WERI-Rb-1 (cell line): ENCODE results near the gene ANHX.

Source experiments
- DNase-seq: peaks from one replicate; pipeline ENCODE4 v3.0.0-alpha.2; 2020
- H3K27ac ChIP-seq: fragments of 250-450 bp; sonication (Bioruptor Pico); 2 replicates; pipeline ENCODE4 v1.5.1; 2020; ENCODE audit warnings: mild to moderate bottlenecking, moderate library complexity
- H3K27me3 ChIP-seq: fragments of 250-450 bp; sonication (Bioruptor Pico); 2 replicates; pipeline ENCODE4 v1.5.1; 2021; ENCODE audit warnings: mild to moderate bottlenecking, low read depth, moderate library complexity; ENCODE audit not compliant: insufficient read depth, severe bottlenecking
- H3K36me3 ChIP-seq: fragments of 250-450 bp; sonication (Bioruptor Pico); 2 replicates; pipeline ENCODE4 v1.5.1; 2020; ENCODE audit warnings: mild to moderate bottlenecking, moderate library complexity
- H3K4me3 ChIP-seq: 2 replicates; pipeline ENCODE4 v1.5.1; 2011; ENCODE audit warnings: low read depth, mild to moderate bottlenecking, control low read depth, low read length
- H3K9me3 ChIP-seq: fragments of 250-450 bp; sonication (Bioruptor Pico); 2 replicates; pipeline ENCODE4 v1.5.1; 2021; ENCODE audit warnings: mild to moderate bottlenecking, moderate library complexity; ENCODE audit not compliant: severe bottlenecking
- TF ChIP-seq, protein P1 (sequence below): IDR thresholded peaks from 2 replicates; pipeline ENCODE4 v1.5.1; 2011; ENCODE audit warnings: low read depth, mild to moderate bottlenecking, control low read depth, inconsistent platforms, low read length

The ANHX gene

DNA sequence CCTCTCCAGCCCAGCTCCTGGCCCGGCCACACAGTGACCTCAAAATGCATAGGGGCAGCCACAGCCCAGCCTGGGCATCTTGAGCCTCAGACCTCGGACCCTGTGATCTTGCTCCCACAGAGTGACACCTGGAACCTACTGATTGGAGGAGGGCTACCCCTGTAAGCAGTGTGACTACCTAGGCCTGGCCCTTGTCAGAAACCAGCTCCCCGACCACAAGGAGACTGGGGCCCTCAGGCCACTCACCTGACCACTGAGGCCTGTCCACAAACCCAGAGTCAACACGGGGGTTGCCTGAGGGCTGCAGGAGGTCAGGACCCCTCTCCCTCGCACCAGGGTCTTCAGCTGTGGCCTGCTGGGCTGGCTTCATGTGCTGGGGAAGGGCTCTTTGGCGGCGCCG lies 9.0 kb downstream of the ANHX start:
- Histone ChIP-seq H3K27ac (no peak overlapping the region), H3K36me3 (no peaks in the 10 kb centered on the region), H3K27me3 (peaks cover 38% of the 10 kb centered on the region), H3K4me3 (no peak overlapping the region), H3K9me3 (peaks cover 50% of the 10 kb centered on the region)
- TF ChIP-seq, protein P1, sequence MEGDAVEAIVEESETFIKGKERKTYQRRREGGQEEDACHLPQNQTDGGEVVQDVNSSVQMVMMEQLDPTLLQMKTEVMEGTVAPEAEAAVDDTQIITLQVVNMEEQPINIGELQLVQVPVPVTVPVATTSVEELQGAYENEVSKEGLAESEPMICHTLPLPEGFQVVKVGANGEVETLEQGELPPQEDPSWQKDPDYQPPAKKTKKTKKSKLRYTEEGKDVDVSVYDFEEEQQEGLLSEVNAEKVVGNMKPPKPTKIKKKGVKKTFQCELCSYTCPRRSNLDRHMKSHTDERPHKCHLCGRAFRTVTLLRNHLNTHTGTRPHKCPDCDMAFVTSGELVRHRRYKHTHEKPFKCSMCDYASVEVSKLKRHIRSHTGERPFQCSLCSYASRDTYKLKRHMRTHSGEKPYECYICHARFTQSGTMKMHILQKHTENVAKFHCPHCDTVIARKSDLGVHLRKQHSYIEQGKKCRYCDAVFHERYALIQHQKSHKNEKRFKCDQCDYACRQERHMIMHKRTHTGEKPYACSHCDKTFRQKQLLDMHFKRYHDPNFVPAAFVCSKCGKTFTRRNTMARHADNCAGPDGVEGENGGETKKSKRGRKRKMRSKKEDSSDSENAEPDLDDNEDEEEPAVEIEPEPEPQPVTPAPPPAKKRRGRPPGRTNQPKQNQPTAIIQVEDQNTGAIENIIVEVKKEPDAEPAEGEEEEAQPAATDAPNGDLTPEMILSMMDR, result no peak
- no peak for DNase-seq

DNA sequence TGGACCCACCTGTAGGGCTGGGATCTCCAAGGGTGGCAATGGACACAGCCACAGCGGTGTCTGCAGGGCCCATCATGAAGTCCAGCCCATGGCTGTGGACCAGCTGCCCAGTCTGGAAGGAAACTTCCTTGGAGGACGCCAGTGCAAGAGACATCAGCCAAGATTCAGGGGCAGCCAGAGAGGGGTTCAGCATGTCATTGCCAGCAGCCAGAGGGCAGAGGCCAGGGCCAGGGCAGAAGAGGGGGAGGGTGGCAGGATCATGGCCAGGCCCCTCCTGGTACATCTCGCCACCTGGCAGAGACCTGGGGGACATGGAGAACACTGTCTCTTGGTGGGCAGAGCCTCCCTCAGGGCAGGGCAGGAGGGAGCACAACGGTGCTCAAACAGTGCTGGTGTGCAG lies 10.2 kb downstream of the ANHX start:
- Histone ChIP-seq H3K4me3 (no peak overlapping the region), H3K27ac (no peak overlapping the region), H3K36me3 (no peaks in the 10 kb centered on the region), H3K9me3 (peaks cover 57% of the 10 kb centered on the region), H3K27me3 (peaks cover 50% of the 10 kb centered on the region)
- TF ChIP-seq, protein P1, result no peak
- DNase-seq, result no peak

DNA sequence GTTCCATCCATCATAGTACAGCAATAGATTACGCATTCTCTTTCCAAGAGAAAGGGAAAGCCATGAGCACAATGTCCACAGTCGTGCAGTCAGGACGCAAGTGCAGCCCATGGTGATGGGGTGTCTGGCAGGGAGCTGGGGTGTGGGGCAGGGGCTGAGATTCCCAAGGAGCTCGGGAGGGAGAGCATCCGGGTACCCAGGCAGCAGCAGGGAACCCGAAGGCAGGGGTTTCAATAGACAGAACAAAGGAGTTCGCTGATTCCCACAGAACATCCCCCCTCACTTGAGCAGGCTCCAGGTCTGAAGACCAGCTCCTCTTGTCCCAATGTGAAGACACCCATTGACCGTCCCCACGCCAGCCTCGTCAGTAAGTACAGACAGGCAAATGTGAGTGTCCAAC lies 13.5 kb downstream of the ANHX start:
- Histone ChIP-seq H3K36me3 (no peaks in the 10 kb centered on the region), H3K4me3 (no peak overlapping the region), H3K27me3 (peaks cover 66% of the 10 kb centered on the region), H3K27ac (no peak overlapping the region), H3K9me3 (peaks cover 54% of the 10 kb centered on the region)
- TF ChIP-seq, protein P1, result no peak
- no peak for DNase-seq

DNA sequence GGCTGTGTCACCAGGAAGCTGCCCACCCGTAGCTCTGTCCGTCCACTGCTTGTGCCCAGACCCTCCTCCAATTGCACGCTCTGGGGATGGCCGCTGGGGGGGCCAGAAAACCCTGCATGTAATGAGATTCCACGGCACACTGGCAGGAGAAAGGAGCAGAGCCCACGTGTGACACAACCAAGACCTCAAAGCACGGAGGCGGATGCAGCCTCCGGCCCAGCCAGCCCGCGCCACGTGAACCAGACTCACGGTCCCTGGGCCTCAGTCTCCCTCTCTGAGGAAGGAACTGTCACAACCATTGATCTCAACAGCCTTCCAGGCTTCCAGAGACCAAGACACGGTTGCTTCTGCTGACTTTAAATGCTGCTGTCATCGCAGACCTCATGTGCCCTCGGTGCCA lies 14.4 kb downstream of the ANHX start:
- no peak for DNase-seq
- H3K36me3 ChIP-seq, result no peaks in the 10 kb centered on the region
- no peak overlapping the region for H3K4me3 ChIP-seq
- TF ChIP-seq, protein P1, result no peak
- H3K27ac ChIP-seq, result no peak overlapping the region
- H3K27me3 ChIP-seq, result peaks cover 64% of the 10 kb centered on the region
- peaks cover 59% of the 10 kb centered on the region for H3K9me3 ChIP-seq

DNA sequence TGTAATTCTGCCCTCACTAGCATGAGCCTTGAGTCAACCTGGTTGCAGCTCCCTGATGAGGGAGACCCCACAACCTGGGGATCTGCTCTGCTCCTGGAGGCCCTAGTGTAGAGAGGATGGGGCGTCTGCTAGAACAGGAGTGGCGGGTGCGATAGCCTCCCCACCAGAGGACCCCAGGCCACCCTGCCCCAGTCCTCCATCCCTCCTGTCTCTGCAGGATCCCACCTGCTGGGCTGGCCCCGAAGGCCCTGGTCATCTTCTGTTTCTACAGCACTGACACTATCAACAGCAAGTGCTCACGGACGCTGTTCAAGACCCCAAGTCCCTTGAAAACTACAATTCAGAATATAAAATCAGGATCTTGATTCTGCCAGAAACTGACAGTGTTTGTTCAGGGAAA lies 15.2 kb downstream of the ANHX start:
- no peaks in the 10 kb centered on the region for H3K36me3 ChIP-seq
- no peak for DNase-seq
- H3K9me3 ChIP-seq, result peaks cover 52% of the 10 kb centered on the region
- H3K27ac ChIP-seq, result no peak overlapping the region
- TF ChIP-seq, protein P1, result no peak
- H3K4me3 ChIP-seq, result no peak overlapping the region
- H3K27me3 ChIP-seq, result peaks cover 62% of the 10 kb centered on the region

DNA sequence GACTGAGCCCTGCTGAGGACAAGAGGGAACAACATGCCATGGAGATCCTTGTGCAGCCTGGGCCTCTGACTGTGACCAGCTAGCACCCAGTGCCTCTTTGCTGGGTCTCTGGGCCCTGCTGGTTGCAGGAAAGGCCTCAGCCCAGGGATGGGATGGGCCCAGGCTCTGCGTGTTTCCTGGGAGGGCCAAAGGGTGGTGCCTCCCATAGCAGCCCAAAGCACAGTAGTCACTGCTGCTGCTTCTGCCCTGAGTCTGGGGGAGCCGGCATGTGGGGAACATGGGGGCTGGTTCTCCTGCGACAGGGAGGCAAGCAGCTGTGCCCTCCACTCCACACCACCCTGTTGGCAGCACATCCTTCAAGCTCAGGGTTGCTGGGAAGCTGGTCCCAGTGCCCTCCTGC lies 18.5 kb downstream of the ANHX start:
- Histone ChIP-seq H3K4me3 (no peak overlapping the region), H3K27ac (no peak overlapping the region), H3K9me3 (peaks cover 44% of the 10 kb centered on the region), H3K36me3 (no peaks in the 10 kb centered on the region), H3K27me3 (peaks cover 37% of the 10 kb centered on the region)
- TF ChIP-seq, protein P1, result no peak
- no peak for DNase-seq
